ENCODE measurements around the gene OR51I2.

GRCh38 chr11:5467527-5467926 lies 18.4 kb downstream of the OR51I2 start:
- TF ChIP-seq CTCF (IDR thresholded peaks at IDR 0.05 in 4 of 5, conservative IDR thresholded peaks at IDR 0.05 in 1 of 5) (no peak), POLR2A (IDR thresholded peaks at IDR 0.05) (no peak)
